ENCODE measurements around the gene CFL2.

DNA sequence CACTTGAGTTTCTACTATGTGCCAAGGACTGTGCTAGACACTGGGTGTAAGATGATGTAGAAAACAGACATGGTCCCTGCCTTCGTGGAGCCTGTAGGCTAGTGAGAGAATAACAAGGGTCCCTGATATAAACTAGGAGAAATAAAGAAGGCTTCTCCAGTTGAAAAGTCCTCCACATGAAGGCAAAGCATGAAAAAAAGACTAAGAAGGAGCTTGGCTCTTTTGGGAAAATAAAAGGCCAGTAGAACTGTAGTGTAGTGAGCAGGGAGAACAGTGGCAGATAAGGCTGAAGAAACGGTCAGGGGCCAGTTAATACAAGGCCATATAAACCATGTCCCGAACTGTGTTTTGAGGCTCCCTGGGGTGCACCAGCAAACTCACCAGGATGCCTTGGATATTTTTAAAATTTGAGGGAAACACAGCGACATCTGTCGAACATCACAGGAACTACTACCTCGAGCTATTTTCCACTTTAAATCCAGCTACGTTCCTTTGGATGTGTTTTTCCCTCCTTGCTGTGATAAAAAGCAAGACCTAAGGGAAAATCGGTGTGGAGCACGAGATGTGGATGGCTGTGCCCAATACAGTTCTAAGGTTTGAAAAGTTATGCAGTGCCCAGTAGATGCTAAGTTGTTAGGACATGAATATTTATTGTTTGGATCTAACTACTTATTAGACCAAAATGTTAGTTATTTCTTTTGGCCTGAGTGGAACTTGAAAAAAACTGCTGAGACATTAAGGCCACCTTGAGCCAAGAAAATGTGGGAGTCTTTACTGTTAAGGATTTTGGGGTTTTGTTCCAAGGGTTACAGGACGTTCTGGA is 8.5 kb upstream of the CFL2 start:
- TF ChIP-seq, protein P1, sequence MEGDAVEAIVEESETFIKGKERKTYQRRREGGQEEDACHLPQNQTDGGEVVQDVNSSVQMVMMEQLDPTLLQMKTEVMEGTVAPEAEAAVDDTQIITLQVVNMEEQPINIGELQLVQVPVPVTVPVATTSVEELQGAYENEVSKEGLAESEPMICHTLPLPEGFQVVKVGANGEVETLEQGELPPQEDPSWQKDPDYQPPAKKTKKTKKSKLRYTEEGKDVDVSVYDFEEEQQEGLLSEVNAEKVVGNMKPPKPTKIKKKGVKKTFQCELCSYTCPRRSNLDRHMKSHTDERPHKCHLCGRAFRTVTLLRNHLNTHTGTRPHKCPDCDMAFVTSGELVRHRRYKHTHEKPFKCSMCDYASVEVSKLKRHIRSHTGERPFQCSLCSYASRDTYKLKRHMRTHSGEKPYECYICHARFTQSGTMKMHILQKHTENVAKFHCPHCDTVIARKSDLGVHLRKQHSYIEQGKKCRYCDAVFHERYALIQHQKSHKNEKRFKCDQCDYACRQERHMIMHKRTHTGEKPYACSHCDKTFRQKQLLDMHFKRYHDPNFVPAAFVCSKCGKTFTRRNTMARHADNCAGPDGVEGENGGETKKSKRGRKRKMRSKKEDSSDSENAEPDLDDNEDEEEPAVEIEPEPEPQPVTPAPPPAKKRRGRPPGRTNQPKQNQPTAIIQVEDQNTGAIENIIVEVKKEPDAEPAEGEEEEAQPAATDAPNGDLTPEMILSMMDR (IDR thresholded peaks at IDR 0.05 in 2 of 3, conservative IDR thresholded peaks at IDR 0.05 in 1 of 3; ENCODE audit: borderline replicate concordance in 1 of 3, insufficient read depth in 1 of 3, low read depth in 2 of 3, low read length in 2 of 3), result peak; percentile 57 to 72 (median 68); a peak in 5 of 6 replicates
- no peak for TF ChIP-seq SIN3A (IDR thresholded peaks at IDR 0.05; ENCODE audit: low read depth)
- TF ChIP-seq CBX3 (IDR thresholded peaks at IDR 0.05; ENCODE audit: low read depth), result no peak
- TF ChIP-seq CEBPB (IDR thresholded peaks at IDR 0.05; ENCODE audit: low read depth), result no peak
- no peak for TF ChIP-seq SRF (IDR thresholded peaks at IDR 0.05; ENCODE audit: low read depth)

Data from HCT116 (cell line).